OCI-LY7 (cell line): ENCODE data around the gene CHRNB2. TPM values are rescaled to one million over a fixed set of nuclear protein-coding genes. Genes with fewer than 3 reads are reported as not detected.

Source experiments
- BruUV-seq: library from RNA; stranded (reverse); fragments of 400-500 nt; replicated peaks from 2 replicates; lab custom pipeline; 2021; lab: Mats Ljungman, UMichigan
- CTCF ChIA-PET: fragments of 300-600 bp; sonication (Branson Sonifier 250); formaldehyde crosslinking; loops from one replicate; lab custom pipeline; 2022; ENCODE audit warnings: antibody characterized with exemption; ENCODE audit not compliant: unreplicated experiment; lab: Charles Lee
- POLR2A ChIA-PET: fragments of 300-600 bp; sonication (Branson Sonifier 250); formaldehyde crosslinking; loops from one replicate; lab custom pipeline; 2022; ENCODE audit warnings: antibody characterized with exemption; lab: Charles Lee
- DNase-seq: peaks from one replicate; pipeline ENCODE4 v3.0.0-alpha.2; 2015; ENCODE audit warnings: low spot score
- H2AFZ ChIP-seq: fragments of 200-600 bp; sonication (generic), shearing (Covaris generic); 2 replicates; pipeline ENCODE4 v1.6.1; 2014; ENCODE audit warnings: mild to moderate bottlenecking, antibody characterized with exemption, low read length, moderate library complexity
- H3K27ac ChIP-seq: fragments of 200-600 bp; sonication (generic); 2 replicates; pipeline ENCODE4 v1.5.1; 2014; ENCODE audit warnings: mixed run types, low read depth, mild to moderate bottlenecking, moderate library complexity, low read length, inconsistent platforms; ENCODE audit not compliant: poor library complexity, severe bottlenecking
- H3K36me3 ChIP-seq: fragments of 200-600 bp; sonication (generic); 2 replicates; pipeline ENCODE4 v1.6.1; 2014; ENCODE audit warnings: mild to moderate bottlenecking, antibody characterized with exemption, low read length, moderate library complexity, mixed read lengths; ENCODE audit not compliant: insufficient read depth
- H3K4me1 ChIP-seq: fragments of 200-600 bp; sonication (generic); 2 replicates; pipeline ENCODE4 v1.5.1; 2014; ENCODE audit warnings: mild to moderate bottlenecking, low read length; ENCODE audit not compliant: insufficient read depth, poor library complexity, severe bottlenecking
- H3K4me2 ChIP-seq: fragments of 200-600 bp; sonication (generic); 2 replicates; pipeline ENCODE4 v1.6.1; 2014; ENCODE audit warnings: mild to moderate bottlenecking, low read length
- H3K4me3 ChIP-seq: fragments of 200-600 bp; sonication (generic); 2 replicates; pipeline ENCODE4 v1.5.1; 2014; ENCODE audit warnings: mild to moderate bottlenecking, low read depth, low read length; ENCODE audit not compliant: poor library complexity, severe bottlenecking
- H3K79me2 ChIP-seq: fragments of 200-600 bp; sonication (generic); 2 replicates; pipeline ENCODE4 v1.6.1; 2016; ENCODE audit warnings: low read depth, mild to moderate bottlenecking, low read length, moderate library complexity, mixed read lengths; ENCODE audit not compliant: insufficient read depth
- H3K9me2 ChIP-seq: fragments of 200-600 bp; sonication (generic); 2 replicates; pipeline ENCODE4 v1.6.1; 2016; ENCODE audit warnings: mild to moderate bottlenecking, low read length, mixed read lengths; ENCODE audit not compliant: insufficient read depth
- H3K9me3 ChIP-seq: fragments of 200-600 bp; sonication (generic); 2 replicates; pipeline ENCODE4 v1.6.1; 2014; ENCODE audit warnings: mild to moderate bottlenecking, mixed run types, low read length, mixed read lengths
- H4K20me1 ChIP-seq: fragments of 200-600 bp; sonication (generic); 2 replicates; pipeline ENCODE4 v1.6.1; 2014; ENCODE audit warnings: mild to moderate bottlenecking, antibody characterized with exemption, low read length, moderate library complexity, mixed read lengths; ENCODE audit not compliant: insufficient read depth
- CTCF ChIP-seq: fragments of 200-600 bp; sonication (generic); conservative IDR thresholded peaks from 2 replicates; pipeline ENCODE4 v1.5.1; 2014; ENCODE audit warnings: mild to moderate bottlenecking, antibody characterized with exemption, low read length, moderate library complexity, mixed read lengths
- EZH2phosphoT487 ChIP-seq: fragments of 200-600 bp; sonication (generic); IDR thresholded peaks from 2 replicates; pipeline ENCODE4 v1.6.1; 2018; ENCODE audit warnings: low read depth, borderline replicate concordance, mild to moderate bottlenecking, mixed run types, antibody characterized with exemption, low read length, moderate library complexity, mixed read lengths
- intact Hi-C: fragments of 100-400 bp; cut with micrococcal nuclease; formaldehyde crosslinking; loops from one replicate; pipeline ENCODE4 v1.10.0; 2022; ENCODE audit not compliant: unreplicated experiment
- total RNA-seq, 2 experiments: library from RNA; depleted of rRNA in 1 of 2; stranded (reverse); fragments of >200 nt in 1 of 2; shearing (Covaris generic) in 1 of 2; gene quantifications; 2 replicates each; pipeline ENCODE4 v1.2.3, GENCODE V29; 2014 to 2022

Gene CHRNB2
- total RNA-seq, 2 experiments from 2014 or later = 0.13 to 0.42 TPM

GRCh38 chr1:154572468-154573167 is 5.0 kb downstream of the CHRNB2 start:
- H3K36me3 ChIP-seq = peaks cover under 1% of the 10 kb centered on the region; the same call in 1 of the 2 replicates
- no peak overlapping the region for H3K27ac ChIP-seq
- TF ChIP-seq EZH2phosphoT487 (no peak), CTCF (no peak)
- H4K20me1 ChIP-seq = no peaks in the 10 kb centered on the region
- no peak for DNase-seq
- H3K4me2 ChIP-seq = no peak overlapping the region
- H3K4me3 ChIP-seq = no peak overlapping the region
- H3K4me1 ChIP-seq = peaks cover 31% of the 10 kb centered on the region
- no TSS peak for BruUV-seq
- no peak overlapping the region for H2AFZ ChIP-seq
- H3K79me2 ChIP-seq = no peaks in the 10 kb centered on the region
- no peaks in the 10 kb centered on the region for H3K9me2 ChIP-seq
- ChIA-PET CTCF (interaction anchor here (1.0 kb wide), 1 partner anchor 13 kb away, joined by 3 read pairs; no protein-coding TSS in a partner anchor), POLR2A (interaction anchor here (2.1 kb wide), 1 partner anchor 13 kb away, joined by 8 read pairs; no protein-coding TSS in a partner anchor)
- no peaks in the 10 kb centered on the region for H3K9me3 ChIP-seq
- intact Hi-C loops = no loop called here

- H3K9me3 ChIP-seq = no peaks in the 10 kb centered on the region
- BruUV-seq = no TSS peak
- peaks cover 36% of the 10 kb centered on the region for H3K4me1 ChIP-seq
- intact Hi-C loops = no loop called here
- no peak overlapping the region for H3K4me3 ChIP-seq
- peak; percentile 18 for DNase-seq
- H3K4me2 ChIP-seq = no peak overlapping the region
- H3K27ac ChIP-seq = no peak overlapping the region
- no peaks in the 10 kb centered on the region for H4K20me1 ChIP-seq
- H2AFZ ChIP-seq = no peak overlapping the region
- H3K36me3 ChIP-seq = peaks cover 6% of the 10 kb centered on the region; the same call in 1 of the 2 replicates
- H3K9me2 ChIP-seq = no peaks in the 10 kb centered on the region
- ChIA-PET CTCF (interaction anchor here (1.0 kb wide), 1 partner anchor 13 kb away, joined by 3 read pairs; no protein-coding TSS in a partner anchor), POLR2A (interaction anchor here (2.1 kb wide), 1 partner anchor 13 kb away, joined by 8 read pairs; no protein-coding TSS in a partner anchor)
- no peaks in the 10 kb centered on the region for H3K79me2 ChIP-seq
- TF ChIP-seq CTCF (no peak), EZH2phosphoT487 (no peak)
These were observed 5.6 kb downstream of the CHRNB2 start for GRCh38 chr1:154573168-154573510.

- POLR2A ChIA-PET = interaction anchor here (0.5 to 2.1 kb wide), 5 partner anchors 10 to 70 kb away, joined by 3 to 8 read pairs (median 4); no protein-coding TSS in a partner anchor
- Histone ChIP-seq H3K9me2 (no peaks in the 10 kb centered on the region), H3K4me2 (peak overlapping the region; percentile 58), H3K79me2 (no peaks in the 10 kb centered on the region), H3K4me1 (peaks cover 47% of the 10 kb centered on the region), H3K27ac (peak overlapping the region; percentile 74), H3K36me3 (peaks cover 21% of the 10 kb centered on the region; the same call in 1 of the 2 replicates), H3K4me3 (no peak overlapping the region), H3K9me3 (no peaks in the 10 kb centered on the region), H4K20me1 (no peaks in the 10 kb centered on the region), H2AFZ (peak overlapping the region; percentile 56; the same call in 1 of the 2 replicates)
- DNase-seq = peak; percentile 75
- no peak for TF ChIP-seq CTCF
- TF ChIP-seq EZH2phosphoT487 = no peak
- CTCF ChIA-PET = no interaction called here
- BruUV-seq = no TSS peak
- intact Hi-C loops = no loop called here
These were observed 7.1 kb downstream of the CHRNB2 start for GRCh38 chr1:154574716-154575115.
